Islet precursor cell (in vitro differentiated cells): Measurements from ENCODE around the gene SLC25A2.
"Not testable (repeated sequence)": the region's sequence is repeated elsewhere in the genome, so short reads cannot be mapped to it uniquely, and the experiment has no call there.

ENCODE experiments used
- DNase-seq: peaks from one replicate; pipeline ENCODE4 v3.0.0-alpha.2; 2018

The SLC25A2 gene

GRCh38 chr5:141303756-141304155 is at the start of gene SLC25A2:
TSS of gene SLC25A2 (minus strand) at chr5:141304049. CDS start at chr5:141303865, 184 bp downstream.
- no peak for DNase-seq

- no peak for DNase-seq
Measured at GRCh38 chr5:141351591-141351990, 47.7 kb upstream of the SLC25A2 start.

DNA sequence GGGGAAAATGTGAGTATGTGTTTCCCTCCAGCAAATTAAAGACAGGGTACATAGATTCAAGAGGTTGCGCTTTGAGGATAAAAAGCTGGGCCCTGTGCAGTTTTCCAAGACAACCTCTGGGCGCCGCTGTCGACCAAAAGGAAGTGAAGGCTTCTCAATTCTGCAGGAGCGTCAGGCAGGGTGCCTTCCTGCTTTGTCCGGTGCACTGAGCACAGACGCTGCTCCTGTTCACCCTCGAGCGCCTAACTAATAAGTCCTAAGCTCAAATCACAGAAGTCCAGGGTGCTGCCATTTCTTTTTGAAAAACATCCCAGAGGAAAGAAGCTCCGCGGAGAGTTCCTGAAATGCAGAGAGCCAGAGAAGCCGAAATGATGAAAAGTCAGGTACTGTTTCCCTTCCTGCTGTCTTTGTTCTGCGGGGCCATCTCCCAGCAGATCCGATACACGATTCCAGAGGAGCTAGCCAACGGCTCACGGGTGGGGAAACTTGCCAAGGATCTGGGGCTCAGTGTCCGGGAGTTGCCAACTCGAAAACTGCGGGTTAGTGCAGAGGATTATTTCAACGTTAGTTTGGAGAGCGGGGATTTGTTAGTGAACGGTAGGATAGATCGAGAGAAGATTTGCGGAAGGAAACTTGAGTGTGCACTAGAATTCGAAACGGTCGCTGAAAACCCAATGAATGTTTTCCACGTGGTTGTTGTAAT is 46.2 kb upstream of the SLC25A2 start, which contains the start of gene PCDHGB1:
TSS of gene PCDHGB1 (plus strand) at position 183 of the 703 bp plus-strand sequence. CDS start at position 345, 162 bp downstream.
- peak; percentile 73 for DNase-seq

DNA sequence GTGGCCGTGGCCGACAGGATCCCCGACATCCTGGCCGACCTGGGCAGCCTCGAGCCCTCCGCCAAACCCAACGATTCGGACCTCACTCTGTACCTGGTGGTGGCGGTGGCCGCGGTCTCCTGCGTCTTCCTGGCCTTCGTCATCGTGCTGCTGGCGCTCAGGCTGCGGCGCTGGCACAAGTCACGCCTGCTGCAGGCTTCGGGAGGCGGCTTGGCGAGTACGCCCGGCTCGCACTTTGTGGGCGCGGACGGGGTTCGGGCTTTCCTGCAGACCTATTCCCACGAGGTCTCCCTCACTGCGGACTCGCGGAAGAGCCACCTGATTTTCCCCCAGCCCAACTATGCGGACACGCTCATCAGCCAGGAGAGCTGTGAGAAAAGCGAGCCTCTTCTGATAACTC is 42.2 kb upstream of the SLC25A2 start:
- DNase-seq, result not testable (repeated sequence)

DNA sequence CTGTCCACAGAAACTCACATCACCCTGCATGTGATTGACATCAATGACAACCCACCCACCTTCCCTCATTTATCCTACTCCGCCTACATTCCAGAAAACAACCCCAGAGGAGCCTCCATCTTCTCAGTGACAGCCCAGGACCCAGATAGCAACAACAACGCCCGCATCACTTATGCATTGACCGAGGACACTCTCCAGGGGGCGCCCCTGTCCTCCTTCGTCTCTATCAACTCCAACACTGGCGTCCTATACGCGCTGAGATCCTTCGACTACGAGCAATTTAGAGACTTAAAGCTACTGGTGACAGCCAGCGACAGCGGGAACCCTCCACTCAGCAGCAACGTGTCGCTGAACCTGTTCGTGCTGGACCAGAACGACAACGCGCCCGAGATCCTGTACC is 41.5 kb upstream of the SLC25A2 start:
- DNase-seq, result no peak

DNA sequence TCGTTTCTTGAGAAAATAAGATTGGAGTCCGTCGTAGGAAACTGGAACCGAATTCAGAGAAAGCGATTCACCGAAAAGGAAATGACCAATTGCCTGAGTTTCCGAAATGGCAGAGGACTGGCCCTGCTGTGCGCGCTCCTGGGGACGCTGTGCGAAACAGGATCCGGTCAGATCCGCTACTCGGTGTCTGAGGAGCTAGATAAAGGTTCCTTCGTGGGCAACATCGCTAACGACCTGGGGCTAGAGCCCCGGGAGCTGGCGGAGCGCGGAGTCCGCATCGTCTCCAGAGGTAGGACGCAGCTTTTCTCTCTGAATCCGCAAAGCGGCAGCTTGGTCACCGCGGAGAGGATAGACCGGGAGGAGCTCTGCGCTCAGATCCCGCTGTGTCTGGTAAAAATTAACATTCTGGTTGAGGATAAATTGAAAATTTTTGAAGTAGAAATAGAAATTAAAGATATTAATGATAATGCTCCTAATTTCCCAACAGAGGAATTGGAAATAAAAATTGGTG is 40.2 kb upstream of the SLC25A2 start:
- DNase-seq, result no peak

DNA sequence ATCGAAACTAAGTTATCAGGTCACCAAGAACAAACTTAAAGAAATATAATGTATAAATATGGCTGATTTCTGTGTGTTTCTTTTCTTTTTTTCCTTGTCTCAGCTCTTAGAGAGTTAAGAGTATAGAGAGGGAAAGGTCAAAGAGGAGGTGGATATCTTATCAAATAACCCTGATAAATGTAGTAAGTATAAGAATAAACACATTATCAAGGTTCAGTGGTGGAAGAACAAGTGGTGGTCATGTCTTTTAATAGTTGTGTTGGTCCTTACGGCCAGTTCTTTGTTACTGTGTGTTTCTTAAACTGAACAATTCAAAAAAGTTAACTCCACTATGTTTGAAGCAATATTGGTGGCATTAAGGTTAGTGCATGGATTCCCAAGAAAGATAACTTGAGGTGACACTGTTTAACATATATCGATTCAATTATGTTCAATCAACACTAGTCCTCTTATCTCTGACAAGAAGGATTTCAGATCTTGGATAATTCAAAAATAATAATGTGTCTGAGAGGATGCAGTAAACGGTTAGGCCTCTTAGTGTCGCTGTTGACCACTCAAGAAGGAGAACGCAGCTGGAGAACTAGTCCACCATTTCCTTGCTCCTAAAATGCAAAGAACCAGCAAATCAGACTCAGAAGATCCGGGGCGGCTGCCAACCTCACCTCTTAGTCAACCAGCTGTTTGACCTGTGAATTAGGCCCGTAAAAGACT is 39.5 kb upstream of the SLC25A2 start, which contains the start of gene PCDHGA3:
TSS of gene PCDHGA3 (plus strand) at position 588 of the 711 bp plus-strand sequence. CDS start 205 bp downstream, outside the sequence.
- DNase-seq, result no peak

DNA sequence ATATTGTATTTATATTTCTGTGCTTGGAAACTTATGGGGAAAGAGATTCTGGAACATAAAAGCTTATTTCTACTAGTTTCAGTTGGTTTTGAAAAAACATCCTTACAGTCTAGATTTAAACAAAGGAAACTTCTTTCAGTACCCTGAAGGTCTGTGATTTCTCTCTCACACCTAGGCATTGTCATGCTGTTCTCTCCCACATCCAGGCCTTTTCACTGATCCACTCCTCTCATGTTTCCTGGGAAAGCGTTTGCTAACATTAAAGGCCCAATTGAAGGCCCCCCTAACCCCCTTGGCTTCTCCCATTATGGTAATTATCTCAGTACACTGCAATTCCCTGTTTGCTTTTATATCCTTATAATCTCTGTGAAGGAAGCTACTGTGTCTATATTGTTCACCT is 38.9 kb upstream of the SLC25A2 start:
- no peak for DNase-seq

DNA sequence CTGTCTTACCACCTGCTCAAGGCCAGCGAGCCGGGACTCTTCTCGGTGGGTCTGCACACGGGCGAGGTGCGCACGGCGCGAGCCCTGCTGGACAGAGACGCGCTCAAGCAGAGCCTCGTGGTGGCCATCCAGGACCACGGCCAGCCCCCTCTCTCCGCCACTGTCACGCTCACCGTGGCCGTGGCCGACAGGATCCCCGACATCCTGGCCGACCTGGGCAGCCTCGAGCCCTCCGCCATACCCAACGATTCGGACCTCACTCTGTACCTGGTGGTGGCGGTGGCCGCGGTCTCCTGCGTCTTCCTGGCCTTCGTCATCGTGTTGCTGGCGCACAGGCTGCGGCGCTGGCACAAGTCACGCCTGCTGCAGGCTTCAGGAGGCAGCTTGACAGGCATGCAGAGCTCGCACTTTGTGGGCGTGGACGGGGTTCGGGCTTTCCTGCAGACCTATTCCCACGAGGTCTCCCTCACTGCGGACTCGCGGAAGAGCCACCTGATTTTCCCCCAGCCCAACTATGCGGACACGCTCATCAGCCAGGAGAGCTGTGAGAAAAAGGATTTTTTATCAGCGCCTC is 37.0 kb upstream of the SLC25A2 start:
- DNase-seq, result not testable (repeated sequence)

GRCh38 chr5:141338538-141339306 is 34.9 kb upstream of the SLC25A2 start, which contains the start of gene PCDHGA2:
TSS of gene PCDHGA2 (plus strand) at chr5:141338760.
- no peak for DNase-seq

GRCh38 chr5:141332571-141332970 is 28.7 kb upstream of the SLC25A2 start:
- DNase-seq, result not testable (repeated sequence)

GRCh38 chr5:141330299-141331080 is 26.6 kb upstream of the SLC25A2 start, which contains the start of gene PCDHGA1:
TSS of gene PCDHGA1 (plus strand) at chr5:141330514.
- no peak for DNase-seq

- DNase-seq, result no peak
Measured at GRCh38 chr5:141328231-141328630, 24.4 kb upstream of the SLC25A2 start.

- DNase-seq, result peak; percentile 84
Measured at GRCh38 chr5:141326088-141326854, 22.4 kb upstream of the SLC25A2 start.

- DNase-seq, result no peak
Measured at GRCh38 chr5:141322261-141322660, 18.4 kb upstream of the SLC25A2 start.

GRCh38 chr5:141320225-141321169 is 16.6 kb upstream of the SLC25A2 start, which contains the start of gene TAF7:
TSS of gene TAF7 (minus strand) at chr5:141320784. CDS start at chr5:141320044, 740 bp downstream.
- peak; percentile 95 for DNase-seq

GRCh38 chr5:141319699-141320098 is 15.8 kb upstream of the SLC25A2 start:
- no peak for DNase-seq

- no peak for DNase-seq
Measured at GRCh38 chr5:141319202-141319601, 15.4 kb upstream of the SLC25A2 start.

DNA sequence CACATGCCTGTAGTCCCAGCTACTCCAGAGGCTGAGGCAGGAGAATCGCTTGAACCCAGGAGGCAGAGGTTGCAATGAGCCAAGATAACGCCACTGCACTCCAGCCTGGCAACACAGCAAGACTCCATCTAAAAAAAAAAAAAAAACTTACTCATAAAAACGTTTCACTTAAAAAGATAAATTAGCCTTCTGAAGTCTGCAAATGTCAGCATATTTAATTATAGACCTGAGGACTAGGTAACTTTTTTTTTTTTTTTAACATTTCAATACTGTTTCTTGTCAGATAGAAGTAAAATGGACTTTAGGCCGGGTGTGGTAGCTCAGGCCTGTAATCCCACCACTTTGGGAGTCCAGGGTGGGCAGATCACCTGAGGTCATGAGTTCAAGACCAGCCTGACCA is 13.1 kb upstream of the SLC25A2 start:
- DNase-seq, result not testable (repeated sequence)

GRCh38 chr5:141313711-141314110 is 9.9 kb upstream of the SLC25A2 start:
- no peak for DNase-seq
